ENCODE results near the gene MKI67.

- TF ChIP-seq POLR2AphosphoS5 (IDR thresholded peaks at IDR 0.05; ENCODE audit: borderline replicate concordance, low read depth, low read length), result no peak
- no peak for TF ChIP-seq EZH2 (IDR thresholded peaks at IDR 0.05)
Measured at GRCh38 chr10:128165536-128165935, 39.3 kb upstream of the MKI67 start.
